Esophagus muscularis mucosa (tissue), 4 donors: ENCODE results near the gene PTPRT. TPM values are rescaled to one million over a fixed set of nuclear protein-coding genes. Genes with fewer than 3 reads are reported as not detected.

Experiments used
- DNase-seq: peaks from one replicate; pipeline ENCODE4 v3.0.0-alpha.2; 2017; ENCODE audit errors: extremely low spot score
- H3K27ac ChIP-seq, 4 donors: fragments of 200-600 bp; sonication (generic); replicated peaks in 1 of 4; 1 replicate in 3 of 4; 2 replicates in 1 of 4; pipeline ENCODE4 v1.5.1; 2016 to 2019; ENCODE audit warnings: mild to moderate bottlenecking in 1 of 4
- H3K27me3 ChIP-seq, 4 donors: fragments of 200-600 bp; sonication (generic); one replicate each; pipeline versions ENCODE4 v1.5.1 to v1.6.0; 2016 to 2019
- H3K36me3 ChIP-seq, 4 donors: fragments of 200-600 bp; sonication (generic); one replicate each; pipeline ENCODE4 v1.5.1; 2016 to 2019
- H3K4me1 ChIP-seq, 4 donors: fragments of 200-600 bp; sonication (generic); one replicate each; pipeline ENCODE4 v1.5.1; 2016 to 2019
- H3K4me3 ChIP-seq, 4 donors: fragments of 200-600 bp; sonication (generic); 1 replicate in 2 of 4; 2 replicates in 2 of 4; pipeline ENCODE4 v1.5.1; 2016 to 2019; ENCODE audit warnings: mild to moderate bottlenecking in 4 of 4, moderate library complexity in 1 of 4
- H3K9me3 ChIP-seq, 4 donors: fragments of 200-600 bp; sonication (generic); 1 replicate in 3 of 4; 2 replicates in 1 of 4; pipeline ENCODE4 v1.5.1; 2016 to 2019
- CTCF ChIP-seq, 3 experiments: fragments of 200-600 bp in 2 of 3; fragments of 450-650 bp in 1 of 3; sonication (generic) in 2 of 3; IDR thresholded peaks; one replicate each; pipeline ENCODE4 v1.5.1; 2017 to 2019; ENCODE audit warnings: antibody characterized with exemption in 3 of 3, mild to moderate bottlenecking in 2 of 3, moderate library complexity in 1 of 3
- EP300 ChIP-seq: sonication (generic); formaldehyde crosslinking; IDR thresholded peaks from one replicate; pipeline ENCODE4 v1.6.1; 2017; ENCODE audit warnings: antibody characterized with exemption
- POLR2A ChIP-seq: fragments of 450-650 bp; IDR thresholded peaks from one replicate; pipeline ENCODE4 v1.6.1; 2017; ENCODE audit warnings: antibody characterized with exemption, moderate library complexity, mild to moderate bottlenecking, low read depth
- POLR2AphosphoS5 ChIP-seq, 2 donors: sonication (generic); formaldehyde crosslinking; IDR thresholded peaks; one replicate each; pipeline ENCODE4 v1.6.1; 2017; ENCODE audit warnings: antibody characterized with exemption in 2 of 2
- WGBS: methylation state at CpG from one replicate; pipeline ENCODE4 v1.1.5; 2018; 5-methylcytosine and 5-hydroxymethylcytosine counted together
- intact Hi-C: fragments of 100-400 bp; cut with DNase I; formaldehyde crosslinking; loops from one replicate; pipeline ENCODE4 v1.15.1; 2023
- total RNA-seq, 4 donors: library from RNA; depleted of rRNA; stranded (reverse); fragments of >200 nt; gene quantifications; one replicate each; pipeline versions ENCODE4 v1.1.0 to v1.2.1, GENCODE V29; 2016

The PTPRT gene
- total RNA-seq, 4 donors from 2014 or later: 0.06 to 0.39 TPM; not detected in 2

GRCh38 chr20:43155366-43156100, 34.2 kb downstream of the PTPRT start:
- DNase-seq: no peak
- Histone ChIP-seq H3K4me3 (no peak overlapping the region), H3K36me3 (no peaks in the 10 kb centered on the region), H3K27ac (no peak overlapping the region), H3K27me3 (peaks cover 0 to 19% (median 0%) of the 10 kb centered on the region in 4 donors), H3K9me3 (no peaks in the 10 kb centered on the region), H3K4me1 (no peaks in the 10 kb centered on the region)
- intact Hi-C loops: no loop called here
- 70% methylated on average over 4 of the region's 4 CpGs for WGBS
- TF ChIP-seq CTCF (IDR thresholded peaks at IDR 0.05) (no peak), POLR2A (no peak), POLR2AphosphoS5 (IDR thresholded peaks at IDR 0.05) (no peak), EP300 (no peak)

GRCh38 chr20:43151901-43152300, 37.8 kb downstream of the PTPRT start:
- H3K4me1 ChIP-seq: no peaks in the 10 kb centered on the region
- no peaks in the 10 kb centered on the region for H3K9me3 ChIP-seq
- TF ChIP-seq POLR2AphosphoS5 (IDR thresholded peaks at IDR 0.05) (no peak), POLR2A (no peak), CTCF (IDR thresholded peaks at IDR 0.05) (no peak), EP300 (no peak)
- H3K27ac ChIP-seq: no peak overlapping the region
- DNase-seq: no peak
- WGBS: 49% methylated on average over 2 of the region's 2 CpGs
- peaks cover 0 to 22% (median 0%) of the 10 kb centered on the region in 4 donors for H3K27me3 ChIP-seq
- intact Hi-C loops: no loop called here
- no peaks in the 10 kb centered on the region for H3K36me3 ChIP-seq
- H3K4me3 ChIP-seq: no peak overlapping the region

GRCh38 chr20:43151256-43151655, 38.5 kb downstream of the PTPRT start:
- no peak overlapping the region for H3K4me3 ChIP-seq
- peaks cover 0 to 19% (median 0%) of the 10 kb centered on the region in 4 donors for H3K27me3 ChIP-seq
- TF ChIP-seq POLR2A (no peak), EP300 (no peak), POLR2AphosphoS5 (IDR thresholded peaks at IDR 0.05) (no peak), CTCF (IDR thresholded peaks at IDR 0.05) (no peak)
- H3K27ac ChIP-seq: no peak overlapping the region
- H3K9me3 ChIP-seq: no peaks in the 10 kb centered on the region
- WGBS: 80% methylated on average over 2 of the region's 2 CpGs
- intact Hi-C loops: no loop called here
- DNase-seq: no peak
- H3K36me3 ChIP-seq: no peaks in the 10 kb centered on the region
- no peaks in the 10 kb centered on the region for H3K4me1 ChIP-seq

- intact Hi-C loops: no loop called here
- Histone ChIP-seq H3K9me3 (no peaks in the 10 kb centered on the region), H3K4me1 (no peaks in the 10 kb centered on the region), H3K27me3 (peaks cover 0 to 21% (median 0%) of the 10 kb centered on the region in 4 donors), H3K27ac (no peak overlapping the region), H3K4me3 (no peak overlapping the region), H3K36me3 (no peaks in the 10 kb centered on the region)
- no peak for DNase-seq
- no peak for TF ChIP-seq EP300
- no peak for TF ChIP-seq POLR2A
- TF ChIP-seq POLR2AphosphoS5 (IDR thresholded peaks at IDR 0.05): no peak
- TF ChIP-seq CTCF (IDR thresholded peaks at IDR 0.05): no peak
- WGBS: 64% methylated on average over 2 of the region's 2 CpGs
Measured at GRCh38 chr20:43140726-43141125, 49.0 kb downstream of the PTPRT start.
